Inflammatory macrophage treated with lipopolysaccharide for 4 hours (primary cell): ENCODE data around the gene LRTM2.
A peak's percentile ranks its signal among the peaks of the same experiment; 100 is the strongest.

ENCODE experiments used
- DNase-seq: peaks from one replicate; pipeline ENCODE4 v3.0.0-alpha.2; 2020

LRTM2 gene

GRCh38 chr12:1844223-1844622 lies 23.9 kb downstream of the LRTM2 start:
- DNase-seq = no peak

- no peak for DNase-seq
Measured at GRCh38 chr12:1844661-1845409, 24.5 kb downstream of the LRTM2 start.

- DNase-seq = no peak
Measured at GRCh38 chr12:1845427-1845826, 25.1 kb downstream of the LRTM2 start.

GRCh38 chr12:1845886-1846285 lies 25.5 kb downstream of the LRTM2 start:
- DNase-seq = no peak

- no peak for DNase-seq
Measured at GRCh38 chr12:1846421-1847405, 26.3 kb downstream of the LRTM2 start.

- DNase-seq = no peak
Measured at GRCh38 chr12:1847411-1847810, 27.0 kb downstream of the LRTM2 start.

- DNase-seq = no peak
Measured at GRCh38 chr12:1848146-1848545, 27.8 kb downstream of the LRTM2 start.

GRCh38 chr12:1848745-1849144 lies 28.4 kb downstream of the LRTM2 start:
- no peak for DNase-seq

- DNase-seq = no peak
Measured at GRCh38 chr12:1851151-1851701, 30.9 kb downstream of the LRTM2 start.

- peak; percentile 14 for DNase-seq
Measured at GRCh38 chr12:1852076-1852475, 31.7 kb downstream of the LRTM2 start.

- DNase-seq = no peak
Measured at GRCh38 chr12:1853716-1854115, 33.4 kb downstream of the LRTM2 start.

- DNase-seq = no peak
Measured at GRCh38 chr12:1855241-1855640, 34.9 kb downstream of the LRTM2 start.

GRCh38 chr12:1857086-1857485 lies 36.7 kb downstream of the LRTM2 start:
- DNase-seq = no peak

- no peak for DNase-seq
Measured at GRCh38 chr12:1857821-1858220, 37.5 kb downstream of the LRTM2 start.

- no peak for DNase-seq
Measured at GRCh38 chr12:1858456-1858855, 38.1 kb downstream of the LRTM2 start.

GRCh38 chr12:1859643-1860042 lies 39.3 kb downstream of the LRTM2 start:
- DNase-seq = no peak

- no peak for DNase-seq
Measured at GRCh38 chr12:1862973-1863372, 42.6 kb downstream of the LRTM2 start.

GRCh38 chr12:1863823-1864222 lies 43.5 kb downstream of the LRTM2 start:
- no peak for DNase-seq

- no peak for DNase-seq
Measured at GRCh38 chr12:1864456-1864855, 44.1 kb downstream of the LRTM2 start.

GRCh38 chr12:1864867-1865266 lies 44.5 kb downstream of the LRTM2 start:
- no peak for DNase-seq

GRCh38 chr12:1865284-1865866 lies 45.0 kb downstream of the LRTM2 start:
- DNase-seq = no peak

GRCh38 chr12:1869145-1869544 lies 48.8 kb downstream of the LRTM2 start:
- no peak for DNase-seq

- DNase-seq = no peak
Measured at GRCh38 chr12:1870086-1870485, 49.7 kb downstream of the LRTM2 start.
